ENCODE results near the gene ZNF274. TPM values are rescaled to one million over a fixed set of nuclear protein-coding genes. Genes with fewer than 3 reads are reported as not detected.
"Not testable (repeated sequence)": the region's sequence is repeated elsewhere in the genome, so short reads cannot be mapped to it uniquely, and the experiment has no call there.

ZNF274 gene
- 14.1 TPM for polyA plus RNA-seq (2012; ENCODE audit: low read depth, missing spikeins)

- peak; percentile 99 for FAIRE-seq
- DNase-seq (ENCODE audit: insufficient read length, low spot score), result peak; percentile 98
- TF ChIP-seq TAF1 (IDR thresholded peaks at IDR 0.05; ENCODE audit: low read depth, low read length) (no peak; the same call in 1 of the 2 replicates), POU2F2 (IDR thresholded peaks at IDR 0.05; ENCODE audit: low read depth, low read length) (no peak), PAX5 (IDR thresholded peaks at IDR 0.05; ENCODE audit: insufficient read depth, low read length, severe bottlenecking) (peak; percentile 23), POLR2A (IDR thresholded peaks at IDR 0.05; ENCODE audit: low read depth, low read length) (peak; percentile 48), SPI1 (IDR thresholded peaks at IDR 0.05; ENCODE audit: low read depth, low read length) (no peak; the same call in 1 of the 2 replicates), POLR2AphosphoS5 (IDR thresholded peaks at IDR 0.05; ENCODE audit: low read depth, low read length) (peak; percentile 57; the same call in 1 of the 2 replicates)
Measured at GRCh38 chr19:58182989-58183816, at the start of gene ZNF274. Gene ZNF274, plus strand, starts transcription at chr19:58183061. Its CDS starts 905 bp downstream, at chr19:58183966.

- no peak for FAIRE-seq
- TF ChIP-seq PAX5 (IDR thresholded peaks at IDR 0.05; ENCODE audit: insufficient read depth, low read length, severe bottlenecking) (no peak), POLR2A (IDR thresholded peaks at IDR 0.05; ENCODE audit: low read depth, low read length) (no peak), POLR2AphosphoS5 (IDR thresholded peaks at IDR 0.05; ENCODE audit: low read depth, low read length) (no peak), SPI1 (IDR thresholded peaks at IDR 0.05; ENCODE audit: low read depth, low read length) (no peak), POU2F2 (IDR thresholded peaks at IDR 0.05; ENCODE audit: low read depth, low read length) (no peak), TAF1 (IDR thresholded peaks at IDR 0.05; ENCODE audit: low read depth, low read length) (no peak)
- no peak for DNase-seq (ENCODE audit: insufficient read length, low spot score)
Measured at GRCh38 chr19:58134244-58134643, 48.6 kb upstream of the ZNF274 start.

GRCh38 chr19:58145849-58146248 lies 37.0 kb upstream of the ZNF274 start:
- FAIRE-seq, result no peak
- no peak for DNase-seq (ENCODE audit: insufficient read length, low spot score)
- TF ChIP-seq POLR2AphosphoS5 (IDR thresholded peaks at IDR 0.05; ENCODE audit: low read depth, low read length), result no peak

GRCh38 chr19:58147475-58147874 lies 35.4 kb upstream of the ZNF274 start:
- not testable (repeated sequence) for DNase-seq (ENCODE audit: insufficient read length, low spot score); FAIRE-seq

- DNase-seq (ENCODE audit: insufficient read length, low spot score) (peak; percentile 84), FAIRE-seq (peak; percentile 92)
- peak; percentile 65 for TF ChIP-seq POLR2A (IDR thresholded peaks at IDR 0.05; ENCODE audit: low read depth, low read length)
- TF ChIP-seq TAF1 (IDR thresholded peaks at IDR 0.05; ENCODE audit: low read depth, low read length), result peak; percentile 39; the same call in 1 of the 2 replicates
- 0 out of 2 replicates have a peak, but pooled peaks have one; percentile 44 for TF ChIP-seq POLR2AphosphoS5 (IDR thresholded peaks at IDR 0.05; ENCODE audit: low read depth, low read length)
- TF ChIP-seq POU2F2 (IDR thresholded peaks at IDR 0.05; ENCODE audit: low read depth, low read length), result no peak
- TF ChIP-seq SPI1 (IDR thresholded peaks at IDR 0.05; ENCODE audit: low read depth, low read length), result no peak
- TF ChIP-seq PAX5 (IDR thresholded peaks at IDR 0.05; ENCODE audit: insufficient read depth, low read length, severe bottlenecking), result no peak
Measured at GRCh38 chr19:58150328-58150921, 32.4 kb upstream of the ZNF274 start, which contains the start of gene ZNF329. Gene ZNF329, minus strand, starts transcription at chr19:58150789. Its CDS starts 21,286 bp downstream, at chr19:58129503.

GRCh38 chr19:58153386-58153785 lies 29.5 kb upstream of the ZNF274 start:
- DNase-seq (ENCODE audit: insufficient read length, low spot score) (no peak), FAIRE-seq (no peak)
- no peak for TF ChIP-seq SPI1 (IDR thresholded peaks at IDR 0.05; ENCODE audit: low read depth, low read length)
- TF ChIP-seq POLR2A (IDR thresholded peaks at IDR 0.05; ENCODE audit: low read depth, low read length), result no peak
- no peak for TF ChIP-seq TAF1 (IDR thresholded peaks at IDR 0.05; ENCODE audit: low read depth, low read length)
- TF ChIP-seq PAX5 (IDR thresholded peaks at IDR 0.05; ENCODE audit: insufficient read depth, low read length, severe bottlenecking), result no peak
- no peak for TF ChIP-seq POU2F2 (IDR thresholded peaks at IDR 0.05; ENCODE audit: low read depth, low read length)
- no peak for TF ChIP-seq POLR2AphosphoS5 (IDR thresholded peaks at IDR 0.05; ENCODE audit: low read depth, low read length)

GRCh38 chr19:58154287-58154678 lies 28.6 kb upstream of the ZNF274 start:
- FAIRE-seq (no peak), DNase-seq (ENCODE audit: insufficient read length, low spot score) (no peak)

GRCh38 chr19:58154679-58155648 lies 27.9 kb upstream of the ZNF274 start:
- DNase-seq (ENCODE audit: insufficient read length, low spot score), result peak; percentile 85
- TF ChIP-seq PAX5 (IDR thresholded peaks at IDR 0.05; ENCODE audit: insufficient read depth, low read length, severe bottlenecking), result peak; percentile 62
- peak; percentile 35; the same call in 1 of the 2 replicates for TF ChIP-seq SPI1 (IDR thresholded peaks at IDR 0.05; ENCODE audit: low read depth, low read length)
- no peak for TF ChIP-seq POLR2A (IDR thresholded peaks at IDR 0.05; ENCODE audit: low read depth, low read length)
- peak; percentile 29; the same call in 1 of the 2 replicates for TF ChIP-seq POU2F2 (IDR thresholded peaks at IDR 0.05; ENCODE audit: low read depth, low read length)
- FAIRE-seq, result peak; percentile 94

More at GRCh38 chr19:58154287-58154678, 28.6 kb upstream of the ZNF274 start:
- no peak for TF ChIP-seq TAF1 (IDR thresholded peaks at IDR 0.05; ENCODE audit: low read depth, low read length)
- no peak for TF ChIP-seq SPI1 (IDR thresholded peaks at IDR 0.05; ENCODE audit: low read depth, low read length)
- TF ChIP-seq POLR2AphosphoS5 (IDR thresholded peaks at IDR 0.05; ENCODE audit: low read depth, low read length), result no peak
- TF ChIP-seq POU2F2 (IDR thresholded peaks at IDR 0.05; ENCODE audit: low read depth, low read length), result no peak
- no peak for TF ChIP-seq POLR2A (IDR thresholded peaks at IDR 0.05; ENCODE audit: low read depth, low read length)
- no peak for TF ChIP-seq PAX5 (IDR thresholded peaks at IDR 0.05; ENCODE audit: insufficient read depth, low read length, severe bottlenecking)

All from GM12891 (cell line).